SK-N-DZ (cell line): ENCODE results near the gene PHEX.

ENCODE experiments used
- DNase-seq: peaks from one replicate; pipeline ENCODE4 v3.0.0-alpha.2; 2015; ENCODE audit warnings: low spot score

PHEX gene

GRCh38 chrX:22105231-22105630 is 73.1 kb downstream of the PHEX start:
- DNase-seq = no peak

GRCh38 chrX:22105971-22106370 is 73.8 kb downstream of the PHEX start:
- no peak for DNase-seq

GRCh38 chrX:22109442-22109841 is 77.3 kb downstream of the PHEX start:
- no peak for DNase-seq

- no peak for DNase-seq
Measured at GRCh38 chrX:22110729-22111494, 78.8 kb downstream of the PHEX start.

GRCh38 chrX:22116605-22117546 is 84.8 kb downstream of the PHEX start:
- DNase-seq = no peak

- no peak for DNase-seq
Measured at GRCh38 chrX:22117633-22118032, 85.5 kb downstream of the PHEX start.

- no peak for DNase-seq
Measured at GRCh38 chrX:22118161-22118830, 86.2 kb downstream of the PHEX start.

- DNase-seq = no peak
Measured at GRCh38 chrX:22121161-22121560, 89.0 kb downstream of the PHEX start.

GRCh38 chrX:22122510-22122909 is 90.4 kb downstream of the PHEX start:
- no peak for DNase-seq

- DNase-seq = no peak
Measured at GRCh38 chrX:22124098-22124497, 92.0 kb downstream of the PHEX start.

- DNase-seq = no peak
Measured at GRCh38 chrX:22125481-22125880, 93.4 kb downstream of the PHEX start.

- no peak for DNase-seq
Measured at GRCh38 chrX:22126327-22126726, 94.2 kb downstream of the PHEX start.

- no peak for DNase-seq
Measured at GRCh38 chrX:22128961-22129360, 96.8 kb downstream of the PHEX start.

- peak; percentile 61 for DNase-seq
Measured at GRCh38 chrX:22134681-22135080, 102.6 kb downstream of the PHEX start.

GRCh38 chrX:22135171-22135711 is 103.1 kb downstream of the PHEX start:
- DNase-seq = no peak

- DNase-seq = peak; percentile 59
Measured at GRCh38 chrX:22135994-22136684, 104.0 kb downstream of the PHEX start.

GRCh38 chrX:22136711-22137110 is 104.6 kb downstream of the PHEX start:
- no peak for DNase-seq

GRCh38 chrX:22139822-22140221 is 107.7 kb downstream of the PHEX start:
- no peak for DNase-seq

GRCh38 chrX:22141047-22141730 is 109.1 kb downstream of the PHEX start:
- no peak for DNase-seq

GRCh38 chrX:22147214-22147613 is 115.1 kb downstream of the PHEX start:
- no peak for DNase-seq

GRCh38 chrX:22147942-22148341 is 115.8 kb downstream of the PHEX start:
- DNase-seq = no peak
